HUDEP-2 (cell line): Measurements from ENCODE around the gene SNX20.

Experiments
- DNase-seq, 76 experiments: peaks; one replicate each; lab custom pipeline; 2025; ENCODE audit not compliant: unreplicated experiment in 76 of 76; lab: John Stamatoyannopoulos, UW

SNX20 gene

DNA sequence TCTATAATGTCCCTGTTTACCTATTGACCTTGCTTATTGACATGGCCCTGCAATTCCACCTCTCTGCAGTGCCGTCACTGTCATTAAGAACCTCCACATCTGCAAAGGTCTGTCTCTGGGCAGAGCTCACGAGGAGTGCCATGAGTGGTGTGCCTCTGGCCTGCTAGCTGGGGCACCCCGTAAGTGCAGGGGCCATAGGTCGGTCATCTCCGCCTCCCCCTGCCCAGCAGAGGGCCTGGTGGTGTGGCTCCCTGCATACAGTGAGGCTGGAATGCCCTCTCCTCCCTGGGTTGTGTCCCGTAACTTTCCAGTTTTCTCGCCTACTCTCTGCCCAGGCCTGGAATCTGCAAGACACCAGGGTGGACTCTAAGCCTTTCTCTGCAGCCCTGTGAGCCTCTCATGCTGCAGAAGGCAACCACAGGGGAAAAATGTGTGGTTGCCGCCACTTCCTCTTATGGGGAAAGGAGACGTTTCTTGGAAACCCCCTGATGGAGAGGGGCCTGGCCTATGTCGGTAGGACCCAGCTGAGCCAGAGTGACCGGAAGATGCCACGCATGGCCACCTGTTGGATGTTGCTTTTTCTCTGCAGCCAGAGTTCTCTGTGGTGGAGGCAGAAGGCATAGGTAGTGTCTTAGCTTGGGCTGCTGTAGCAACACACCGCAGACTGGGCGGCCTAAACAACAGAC lies 2.7 kb upstream of the SNX20 start:
- no peak for DNase-seq

- no peak for DNase-seq
Measured at GRCh38 chr16:50680556-50680893, 587 bp downstream of the SNX20 start.

DNA sequence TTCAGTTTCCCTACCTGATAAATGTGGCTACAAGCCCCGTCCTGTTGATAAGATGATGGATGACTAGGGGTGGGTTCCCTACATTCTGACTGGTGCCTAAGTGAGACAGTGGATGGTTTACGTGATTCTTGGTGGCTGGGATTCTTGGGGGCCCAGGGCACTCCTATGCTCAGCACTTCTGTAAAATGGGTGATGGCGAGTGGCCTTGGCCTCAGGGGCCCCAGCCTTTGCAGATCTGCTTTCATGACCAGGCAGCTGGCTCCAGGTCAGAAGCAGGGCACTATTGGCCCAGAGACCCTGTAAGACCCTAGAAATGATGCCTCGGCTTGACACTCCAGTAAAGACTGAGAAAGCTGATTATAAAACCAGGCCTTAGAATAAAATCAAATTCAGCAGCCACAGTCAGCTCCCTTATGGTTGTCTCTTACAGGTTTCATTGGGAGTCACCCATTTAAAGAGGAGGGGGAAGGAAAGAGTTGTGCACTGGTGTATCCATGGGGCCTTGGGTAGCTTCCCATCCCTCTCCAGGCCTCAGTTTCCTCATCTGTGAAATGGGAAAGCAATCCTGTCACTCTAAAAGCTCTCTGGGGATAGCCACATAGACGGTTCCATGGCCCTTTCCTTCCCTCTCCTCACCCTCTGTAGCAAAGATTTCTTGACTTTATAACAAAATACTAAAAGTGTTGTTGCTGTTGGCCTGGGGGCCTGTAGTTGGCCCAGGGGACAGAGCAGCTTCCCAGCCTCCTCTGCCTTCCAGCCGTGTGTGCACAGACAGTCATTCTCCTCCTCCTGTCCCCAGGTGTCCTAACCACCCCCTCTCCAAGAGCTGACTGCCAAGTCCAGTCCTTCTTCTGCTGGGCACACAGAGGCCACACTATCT lies 1.2 kb downstream of the SNX20 start:
- no peak for DNase-seq

DNA sequence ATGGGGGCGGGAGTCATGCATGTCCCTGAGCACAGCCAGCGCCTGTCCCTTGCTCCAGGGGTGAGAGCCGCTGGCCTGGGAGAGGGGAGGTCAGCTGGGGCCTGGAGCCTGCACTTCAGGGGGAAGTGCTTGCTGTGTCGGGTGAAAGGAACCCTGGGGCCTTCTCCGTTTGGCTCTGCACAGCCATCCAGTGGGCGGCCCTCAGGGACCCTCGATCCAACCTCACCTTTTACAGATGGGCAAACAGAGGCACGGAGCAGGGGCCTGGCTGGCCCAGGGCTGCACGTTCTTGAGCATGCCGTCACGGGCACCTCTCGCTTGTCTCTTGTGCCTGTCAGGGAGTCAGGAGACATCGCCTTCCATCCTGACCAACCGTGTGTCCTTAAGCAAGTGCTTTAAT lies 1.8 kb downstream of the SNX20 start:
- no peak for DNase-seq

DNA sequence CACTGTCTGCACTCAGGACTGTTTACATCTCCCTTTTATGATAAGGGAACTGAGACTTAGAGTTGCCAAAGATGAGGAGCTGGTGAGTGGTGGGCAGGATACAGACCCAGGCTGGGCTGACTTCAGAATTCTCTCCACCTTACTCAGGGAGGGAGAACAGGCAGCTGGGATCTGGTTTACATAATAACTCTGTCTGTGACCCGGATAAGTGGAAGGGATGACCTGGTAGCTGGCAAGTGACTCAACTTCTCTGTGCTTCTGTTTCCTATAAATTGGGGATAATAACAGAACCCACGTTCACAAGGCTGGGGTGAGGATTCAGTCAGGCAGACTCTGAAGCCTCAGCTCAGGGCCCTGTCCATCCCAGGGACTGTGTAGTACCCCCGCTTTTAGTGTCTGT lies 2.6 kb downstream of the SNX20 start:
- DNase-seq: no peak

DNA sequence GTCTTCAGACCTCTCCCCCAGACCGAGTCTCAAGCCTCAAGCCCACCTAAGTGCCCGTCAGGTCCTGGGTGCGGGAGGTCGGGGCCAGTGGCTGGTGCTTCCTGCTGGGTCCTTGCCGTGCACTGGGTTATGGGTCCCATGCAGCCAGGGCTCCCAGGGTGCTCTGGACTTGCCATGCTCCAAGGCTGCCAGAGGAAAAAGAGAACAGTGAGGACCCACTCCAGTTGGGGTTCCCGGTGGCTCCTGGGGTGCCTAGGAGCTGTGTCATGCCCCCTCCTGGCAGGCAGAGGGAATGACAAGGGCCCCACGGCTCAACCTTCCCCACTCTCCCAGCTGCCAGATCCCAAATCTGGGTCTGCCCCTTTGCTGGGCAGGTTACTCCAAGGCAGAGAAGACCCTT lies 3.8 kb downstream of the SNX20 start:
- DNase-seq: no peak

DNA sequence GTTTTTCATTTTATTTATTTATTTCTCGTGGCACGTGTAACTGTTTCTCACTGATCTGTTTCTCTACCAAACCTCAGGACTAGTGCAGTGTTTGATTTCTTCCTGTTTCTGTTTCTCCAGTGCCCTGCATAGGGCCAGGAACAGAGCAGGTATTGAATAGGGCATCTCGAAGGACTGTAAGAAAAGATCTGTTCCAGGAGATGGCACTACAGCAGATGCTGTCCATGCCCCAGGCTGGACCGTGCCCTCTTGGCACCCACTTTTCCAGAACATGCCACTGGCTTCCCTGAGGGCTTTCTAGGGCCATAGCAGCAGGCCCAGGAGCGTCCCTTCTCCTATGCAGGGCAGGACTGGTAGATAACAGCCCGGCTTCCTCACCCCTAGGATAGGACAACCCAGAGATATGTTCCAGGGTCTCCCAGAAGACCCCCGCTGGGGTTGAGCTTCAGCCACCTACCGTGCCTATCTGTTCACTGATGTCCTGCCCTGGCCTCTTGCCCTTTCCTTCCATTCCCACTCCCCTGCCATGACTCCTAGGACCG lies 4.4 kb downstream of the SNX20 start:
- no peak for DNase-seq

DNA sequence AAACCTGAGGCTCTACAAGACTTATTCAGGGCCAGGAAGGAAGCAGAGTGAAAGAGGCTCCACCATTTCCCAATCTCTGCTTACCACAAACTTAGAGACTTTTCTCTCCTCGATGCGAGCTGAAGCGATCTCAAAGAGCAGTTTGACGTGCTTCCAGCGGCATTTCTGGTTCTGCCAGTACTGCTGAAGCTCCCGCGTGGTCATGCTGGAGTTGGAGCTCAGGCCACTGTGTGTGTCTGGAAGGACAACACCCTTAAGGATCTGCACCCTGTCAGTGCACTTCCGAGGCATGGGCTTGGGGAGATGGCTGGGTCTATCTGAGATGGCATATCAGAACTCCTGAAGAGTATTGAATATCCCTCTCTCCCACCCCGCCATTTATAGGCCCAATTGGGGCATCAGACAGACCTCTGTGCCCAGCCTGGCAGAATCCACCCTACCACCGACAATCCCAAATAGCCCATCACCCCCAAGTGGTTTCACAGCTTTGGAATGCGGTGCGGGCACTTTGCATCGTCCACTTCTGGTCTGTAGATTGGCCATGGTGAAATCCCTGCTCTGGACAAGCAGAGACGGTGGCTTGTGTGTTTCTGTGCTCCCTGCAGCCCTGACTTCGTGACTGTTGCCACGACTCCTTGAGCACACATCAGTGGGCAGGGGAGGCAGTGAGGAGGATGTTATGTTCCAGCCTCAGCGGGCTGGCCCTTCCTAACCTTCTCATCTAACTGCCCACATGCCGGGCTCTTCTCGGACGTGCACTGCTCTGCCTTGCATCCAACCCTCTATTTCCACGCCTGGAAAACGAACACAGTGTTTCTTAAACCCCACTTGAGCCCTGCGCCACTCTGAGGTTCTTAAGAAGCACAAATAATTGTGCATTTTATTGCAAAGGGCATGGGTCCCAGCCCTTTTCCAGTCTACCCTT lies 5.2 kb downstream of the SNX20 start:
- no peak for DNase-seq

GRCh38 chr16:50674831-50675230 lies 6.3 kb downstream of the SNX20 start:
- DNase-seq: no peak

- no peak for DNase-seq
Measured at GRCh38 chr16:50673496-50674275, 7.4 kb downstream of the SNX20 start.

- peak in 37 of 76 experiments; percentile 1 to 43 (median 11) for DNase-seq
Measured at GRCh38 chr16:50671644-50672260, 9.4 kb downstream of the SNX20 start.

- no peak for DNase-seq
Measured at GRCh38 chr16:50670476-50670875, 10.6 kb downstream of the SNX20 start.

- no peak for DNase-seq
Measured at GRCh38 chr16:50669741-50670140, 11.4 kb downstream of the SNX20 start.

GRCh38 chr16:50668368-50669008 lies 12.6 kb downstream of the SNX20 start:
- no peak for DNase-seq

GRCh38 chr16:50667497-50668367 lies 13.4 kb downstream of the SNX20 start:
- peak in 2 of 76 experiments; percentile 6 to 10 for DNase-seq

GRCh38 chr16:50666658-50667496 lies 14.2 kb downstream of the SNX20 start:
- DNase-seq: no peak

GRCh38 chr16:50665128-50665878 lies 15.8 kb downstream of the SNX20 start:
- DNase-seq: peak in 60 of 76 experiments; percentile 2 to 83 (median 45)
